ENCODE results near the gene DPEP3. TPM values are rescaled to one million over a fixed set of nuclear protein-coding genes. Genes with fewer than 3 reads are reported as not detected.
"Not testable (repeated sequence)": the region's sequence is repeated elsewhere in the genome, so short reads cannot be mapped to it uniquely, and the experiment has no call there.

DPEP3 gene
- total RNA-seq, 2 experiments from 2014 or later: 0.16 to 0.25 TPM

GRCh38 chr16:67999985-68000384 lies 19.7 kb upstream of the DPEP3 start:
- ATAC-seq (peak; percentile 7), DNase-seq (no peak)
- Mint-ChIP-seq H3K36me3 (ENCODE audit: low read depth) (peaks cover 5% of the 10 kb centered on the region), H3K27me3 (no peaks in the 10 kb centered on the region), H3K27ac (peak overlapping the region; percentile 82), H3K9me3 (no peaks in the 10 kb centered on the region), H3K4me1 (ENCODE audit: low read depth) (peaks cover 53% of the 10 kb centered on the region), H3K4me3 (peak overlapping the region; percentile 63)
- intact Hi-C loops (cut with micrococcal nuclease): no loop called here
- POLR2A ChIA-PET: interaction anchor here (0.8 to 1.5 kb wide), 7 partner anchors 9 to 64 kb away, joined by 3 to 5 read pairs (median 3); partner anchors contain the start of genes DUS2 and PSMB10
- CTCF ChIA-PET: interaction anchor here (1.0 to 2.9 kb wide), 3 partner anchors 9 to 23 kb away, joined by 3 to 8 read pairs (median 3); partner anchors contain the start of genes DDX28 and DUS2
- TF ChIP-seq, protein P1, sequence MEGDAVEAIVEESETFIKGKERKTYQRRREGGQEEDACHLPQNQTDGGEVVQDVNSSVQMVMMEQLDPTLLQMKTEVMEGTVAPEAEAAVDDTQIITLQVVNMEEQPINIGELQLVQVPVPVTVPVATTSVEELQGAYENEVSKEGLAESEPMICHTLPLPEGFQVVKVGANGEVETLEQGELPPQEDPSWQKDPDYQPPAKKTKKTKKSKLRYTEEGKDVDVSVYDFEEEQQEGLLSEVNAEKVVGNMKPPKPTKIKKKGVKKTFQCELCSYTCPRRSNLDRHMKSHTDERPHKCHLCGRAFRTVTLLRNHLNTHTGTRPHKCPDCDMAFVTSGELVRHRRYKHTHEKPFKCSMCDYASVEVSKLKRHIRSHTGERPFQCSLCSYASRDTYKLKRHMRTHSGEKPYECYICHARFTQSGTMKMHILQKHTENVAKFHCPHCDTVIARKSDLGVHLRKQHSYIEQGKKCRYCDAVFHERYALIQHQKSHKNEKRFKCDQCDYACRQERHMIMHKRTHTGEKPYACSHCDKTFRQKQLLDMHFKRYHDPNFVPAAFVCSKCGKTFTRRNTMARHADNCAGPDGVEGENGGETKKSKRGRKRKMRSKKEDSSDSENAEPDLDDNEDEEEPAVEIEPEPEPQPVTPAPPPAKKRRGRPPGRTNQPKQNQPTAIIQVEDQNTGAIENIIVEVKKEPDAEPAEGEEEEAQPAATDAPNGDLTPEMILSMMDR (IDR thresholded peaks at IDR 0.05): no peak

DNA sequence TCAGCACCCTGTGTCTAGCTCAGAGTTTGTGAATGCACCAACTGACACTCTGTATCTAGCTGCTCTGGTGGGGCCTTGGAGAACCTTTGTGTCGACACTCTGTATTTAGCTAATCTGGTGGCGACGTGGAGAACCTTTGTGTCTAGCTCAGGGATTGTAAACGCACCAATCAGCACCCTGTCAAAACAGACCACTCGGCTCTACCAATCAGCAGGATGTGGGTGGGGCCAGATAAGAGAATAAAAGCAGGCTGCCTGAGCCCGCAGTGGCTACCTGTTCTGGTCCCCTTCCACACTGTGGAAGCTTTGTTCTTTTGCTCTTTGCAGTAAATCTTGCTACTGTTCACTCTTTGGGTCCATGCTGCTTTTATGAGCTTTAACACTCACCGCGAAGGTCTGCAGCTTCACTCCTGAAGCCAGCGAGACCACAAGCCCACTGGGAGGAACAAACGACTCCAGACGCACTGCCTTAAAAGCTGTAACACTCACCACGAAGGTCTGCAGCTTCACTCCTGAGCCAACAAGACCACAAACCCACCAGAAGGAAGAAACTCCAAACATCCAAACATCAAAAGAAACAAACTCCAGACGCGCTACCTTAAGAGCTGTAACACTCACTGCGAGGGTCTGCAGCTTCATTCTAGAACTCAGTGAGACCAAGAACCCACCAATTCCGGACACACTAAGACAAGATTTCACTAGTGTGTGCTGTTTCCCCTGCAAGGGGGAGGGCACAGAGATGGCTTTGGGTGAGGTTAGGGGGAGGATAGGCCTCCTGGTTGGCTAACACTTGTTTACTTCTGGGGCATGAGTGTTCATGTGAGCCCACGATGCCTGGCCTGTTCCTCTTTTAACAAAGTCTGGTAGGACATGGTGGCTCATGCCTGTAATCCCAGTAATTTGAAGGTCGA lies 18.7 kb upstream of the DPEP3 start, which contains the start of gene DPEP2:
DPEP2 (minus strand) TSS at position 706 of the 910 bp plus-strand sequence. CDS start 6,272 bp downstream, outside the sequence.
- H3K9me3 Mint-ChIP-seq; intact Hi-C loops (cut with micrococcal nuclease); H3K27me3 Mint-ChIP-seq; H3K36me3 Mint-ChIP-seq (ENCODE audit: low read depth): not testable (repeated sequence)
- Mint-ChIP-seq H3K4me3 (peak within 1 kb of the TSS; percentile 63), H3K4me1 (ENCODE audit: low read depth) (peaks cover 54% of the 10 kb centered on the region), H3K27ac (peak within 1 kb of the TSS; percentile 82)
- peak; percentile 66 for DNase-seq
- peak; percentile 84 for ATAC-seq
- POLR2A ChIA-PET: interaction anchor here (1.0 to 1.5 kb wide), 5 partner anchors 10 to 85 kb away, joined by 4 to 6 read pairs (median 5); partner anchors contain the start of genes DDX28, DUS2 and PSMB10
- CTCF ChIA-PET: interaction anchor here (1.0 to 2.9 kb wide), 3 partner anchors 24 to 66 kb away, joined by 3 to 15 read pairs (median 8); partner anchors contain the start of genes DDX28 and DUS2

DNA sequence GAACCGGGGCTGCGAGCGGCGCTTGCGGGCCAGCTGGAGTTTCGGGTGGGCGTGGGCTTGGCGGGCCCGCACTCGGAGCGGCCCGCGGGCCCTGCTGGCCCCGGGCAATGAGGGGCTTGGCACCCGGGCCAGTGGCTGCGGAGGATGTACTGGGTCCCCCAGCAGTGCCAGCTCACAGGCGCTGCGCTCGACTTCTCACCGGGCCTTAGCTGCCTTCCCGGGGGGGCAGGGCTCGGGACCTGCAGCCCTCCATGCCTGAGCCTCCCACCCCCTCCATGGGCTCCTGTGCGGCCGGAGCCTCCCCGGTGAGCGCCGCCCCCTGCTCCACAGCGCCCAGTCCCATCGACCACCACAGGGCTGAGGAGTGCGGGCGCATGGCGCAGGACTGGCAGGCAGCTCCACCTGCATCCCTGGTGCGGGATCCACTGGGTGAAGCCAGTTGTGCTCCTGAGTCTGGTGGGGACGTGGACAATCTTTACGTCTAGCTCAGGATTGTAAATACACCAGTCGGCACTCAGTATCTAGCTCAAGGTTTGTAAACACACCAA lies 18.0 kb upstream of the DPEP3 start:
- Mint-ChIP-seq H3K27ac (peak overlapping the region; percentile 82), H3K4me3 (peak overlapping the region; percentile 63), H3K4me1 (ENCODE audit: low read depth) (peaks cover 59% of the 10 kb centered on the region)
- DNase-seq; H3K9me3 Mint-ChIP-seq; H3K27me3 Mint-ChIP-seq; H3K36me3 Mint-ChIP-seq (ENCODE audit: low read depth); ATAC-seq; intact Hi-C loops (cut with micrococcal nuclease): not testable (repeated sequence)
- ChIA-PET CTCF (interaction anchor here (2.7 to 2.9 kb wide), 2 partner anchors 25 to 43 kb away, joined by 8 to 15 read pairs; partner anchors contain the start of genes DDX28 and DUS2), POLR2A (interaction anchor here (0.6 to 1.4 kb wide), 8 partner anchors 9 to 117 kb away, joined by 3 to 6 read pairs (median 4); partner anchors contain the start of genes DDX28 and DUS2)

GRCh38 chr16:67996666-67997065 lies 16.4 kb upstream of the DPEP3 start:
- ATAC-seq (no peak), DNase-seq (no peak)
- H3K36me3 Mint-ChIP-seq (ENCODE audit: low read depth): peaks cover 5% of the 10 kb centered on the region
- H3K4me1 Mint-ChIP-seq (ENCODE audit: low read depth): peaks cover 66% of the 10 kb centered on the region
- no peak overlapping the region for H3K27ac Mint-ChIP-seq
- H3K27me3 Mint-ChIP-seq: no peaks in the 10 kb centered on the region
- no peaks in the 10 kb centered on the region for H3K9me3 Mint-ChIP-seq
- ChIA-PET POLR2A (no interaction called here), CTCF (interaction anchor here (0.6 to 1.8 kb wide), 3 partner anchors 26 to 180 kb away, joined by 3 to 5 read pairs (median 3); no protein-coding TSS in a partner anchor)
- H3K4me3 Mint-ChIP-seq: no peak overlapping the region
- TF ChIP-seq, protein P1 (IDR thresholded peaks at IDR 0.05): no peak
- intact Hi-C loops (cut with micrococcal nuclease): no loop called here

- ChIA-PET POLR2A (interaction anchor here (0.6 to 1.1 kb wide), 6 partner anchors 10 to 153 kb away, joined by 3 read pairs; partner anchors contain the start of gene NFATC3), CTCF (interaction anchor here (0.8 to 2.3 kb wide), 5 partner anchors 8 to 235 kb away, joined by 3 to 22 read pairs (median 5); partner anchors contain the start of genes DDX28 and DUS2)
- TF ChIP-seq, protein P1 (IDR thresholded peaks at IDR 0.05): no peak
- no peak for ATAC-seq
- intact Hi-C loops (cut with micrococcal nuclease): no loop called here
- Mint-ChIP-seq H3K36me3 (ENCODE audit: low read depth) (peaks cover 5% of the 10 kb centered on the region), H3K27me3 (no peaks in the 10 kb centered on the region), H3K27ac (peak overlapping the region; percentile 82), H3K9me3 (no peaks in the 10 kb centered on the region), H3K4me1 (ENCODE audit: low read depth) (peaks cover 60% of the 10 kb centered on the region), H3K4me3 (no peak overlapping the region)
- DNase-seq: peak; percentile 80
These were observed 15.1 kb upstream of the DPEP3 start for GRCh38 chr16:67995423-67995822.

- CTCF ChIA-PET: interaction anchor here (0.6 to 2.3 kb wide), 11 partner anchors 9 to 422 kb away, joined by 3 to 22 read pairs (median 4); partner anchors contain the start of genes DDX28 and DUS2
- Mint-ChIP-seq H3K27ac (peak overlapping the region; percentile 98), H3K4me3 (peak overlapping the region; percentile 75), H3K4me1 (ENCODE audit: low read depth) (peaks cover 46% of the 10 kb centered on the region)
- H3K9me3 Mint-ChIP-seq; DNase-seq; H3K27me3 Mint-ChIP-seq; H3K36me3 Mint-ChIP-seq (ENCODE audit: low read depth); intact Hi-C loops (cut with micrococcal nuclease): not testable (repeated sequence)
- POLR2A ChIA-PET: interaction anchor here (1.0 to 1.4 kb wide), 5 partner anchors 11 to 57 kb away, joined by 3 to 5 read pairs (median 4); partner anchors contain the start of genes DDX28, DUS2 and PSMB10
- ATAC-seq: peak; percentile 22
These were observed 13.7 kb upstream of the DPEP3 start for GRCh38 chr16:67994040-67994408.

Measured in activated CD8-positive, alpha-beta T cell treated with anti-CD3 and anti-CD28 coated beads for 36 hours (primary cell).